ENCODE results near the gene BRINP1.

Gene BRINP1

DNA sequence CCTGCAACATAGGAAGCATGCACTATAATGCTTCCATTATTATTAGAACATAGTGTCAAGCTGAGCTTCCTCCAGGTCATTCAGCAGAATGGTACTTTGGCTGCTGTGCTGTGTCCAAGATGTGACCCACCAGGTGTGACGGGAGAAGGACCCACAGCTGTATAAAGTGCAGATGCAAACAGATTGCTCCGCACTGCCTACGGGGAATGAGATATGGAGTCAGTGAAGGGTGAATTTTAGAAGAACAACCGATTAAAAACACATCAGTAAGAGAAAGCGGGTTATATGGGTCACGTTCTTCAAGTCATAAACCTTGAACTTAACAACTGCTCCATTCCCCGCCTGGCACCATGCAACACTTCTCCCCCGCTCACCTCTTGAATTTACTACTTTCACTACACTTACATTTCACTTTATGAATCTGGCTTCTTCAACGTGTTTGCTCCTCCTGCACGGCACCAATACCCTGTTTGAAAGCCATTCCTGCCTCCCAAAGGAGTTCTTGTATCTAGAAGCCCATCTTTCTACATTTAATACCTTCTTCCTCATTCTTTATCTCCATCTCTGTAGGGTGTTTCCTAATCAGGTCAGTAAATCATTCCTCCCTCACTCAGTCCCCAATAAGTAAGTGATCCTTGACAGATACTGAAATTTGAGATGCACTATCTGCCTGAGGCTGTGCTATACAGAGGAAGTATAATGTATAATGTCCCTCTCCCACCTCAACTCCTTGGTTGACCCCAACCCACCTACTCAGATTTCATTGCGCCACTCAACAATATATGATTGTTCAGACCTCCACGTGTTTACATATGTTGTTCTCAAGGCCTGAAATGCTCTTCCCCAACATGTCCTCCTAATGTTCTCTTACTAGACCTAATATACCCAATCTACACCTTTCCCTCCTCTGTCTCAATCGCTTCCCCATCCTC lies 25.9 kb downstream of the BRINP1 start:
- DNase-seq (ENCODE audit: low read depth in 2 of 3, low spot score in 2 of 3), result no peak

DNA sequence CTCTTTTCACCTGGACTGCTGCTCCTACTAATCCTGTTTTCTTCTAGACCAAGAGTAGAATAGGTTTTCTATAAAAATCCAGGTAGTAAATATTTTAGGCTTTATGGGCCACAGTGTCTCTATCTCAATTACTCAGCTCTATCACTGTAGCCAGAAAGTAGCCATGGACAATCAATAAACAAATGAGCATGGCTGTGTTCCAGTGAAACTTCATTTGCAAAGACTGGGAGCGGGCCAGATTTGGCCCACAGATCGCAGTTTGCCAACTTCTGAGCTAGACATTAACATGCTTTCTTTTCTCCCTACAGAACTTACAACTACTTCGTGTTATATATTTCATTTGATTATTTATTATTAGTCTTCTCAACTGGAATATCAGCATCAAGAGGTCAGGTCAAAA lies 30.2 kb downstream of the BRINP1 start:
- no peak for DNase-seq (ENCODE audit: low read depth in 2 of 3, low spot score in 2 of 3)

- DNase-seq (ENCODE audit: low read depth in 2 of 3, low spot score in 2 of 3), result no peak
Measured at GRCh38 chr9:119337573-119337972, 31.7 kb downstream of the BRINP1 start.

GRCh38 chr9:119334745-119335144 lies 34.5 kb downstream of the BRINP1 start:
- no peak for DNase-seq (ENCODE audit: low read depth in 2 of 3, low spot score in 2 of 3)

- DNase-seq (ENCODE audit: low read depth in 2 of 3, low spot score in 2 of 3), result no peak
Measured at GRCh38 chr9:119333507-119334229, 35.6 kb downstream of the BRINP1 start.

- no peak for DNase-seq (ENCODE audit: low read depth in 2 of 3, low spot score in 2 of 3)
Measured at GRCh38 chr9:119332522-119332921, 36.7 kb downstream of the BRINP1 start.

- DNase-seq (ENCODE audit: low read depth in 2 of 3, low spot score in 2 of 3), result no peak
Measured at GRCh38 chr9:119322184-119322583, 47.1 kb downstream of the BRINP1 start.

DNA sequence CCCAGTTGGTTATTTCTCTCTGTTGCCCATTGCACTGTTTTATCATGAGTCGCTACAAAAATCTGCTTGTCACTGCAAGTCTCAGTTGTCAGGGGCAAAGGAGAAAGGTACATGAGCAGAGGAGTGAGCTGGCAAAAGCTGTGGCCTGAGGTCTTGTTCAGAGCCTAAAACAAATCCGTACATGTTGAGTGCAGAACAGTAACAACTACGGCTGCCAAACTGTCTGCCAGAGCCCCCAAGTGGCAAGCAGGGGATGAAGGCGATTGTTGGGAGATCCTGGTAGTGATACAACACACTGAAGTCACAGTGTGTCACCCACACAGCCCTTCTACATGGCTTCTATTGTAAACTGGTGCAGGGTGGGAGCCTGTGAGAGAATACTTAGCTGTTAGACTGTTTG lies 50.9 kb downstream of the BRINP1 start:
- DNase-seq (ENCODE audit: low read depth in 2 of 3, low spot score in 2 of 3), result no peak

DNA sequence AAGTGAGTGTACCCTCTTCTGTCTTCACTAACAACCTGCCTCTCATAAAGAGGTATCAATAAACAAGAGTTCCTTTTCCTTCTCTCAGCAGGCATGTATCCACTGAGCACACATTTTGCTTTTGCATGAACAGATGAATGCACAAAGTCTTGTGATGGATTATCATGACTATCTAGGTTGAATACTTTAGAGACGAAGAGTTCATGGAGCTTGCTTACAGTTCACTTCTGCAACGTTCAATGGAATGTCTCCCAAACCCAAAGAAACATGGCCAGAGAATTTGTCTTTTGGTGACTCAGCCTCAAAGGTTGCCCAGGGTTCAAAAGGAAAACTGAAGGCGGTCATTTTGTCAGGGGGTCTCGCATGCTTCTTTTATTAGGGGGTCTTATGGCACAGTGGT lies 55.4 kb downstream of the BRINP1 start:
- no peak for DNase-seq (ENCODE audit: low read depth in 2 of 3, low spot score in 2 of 3)

- no peak for DNase-seq (ENCODE audit: low read depth in 2 of 3, low spot score in 2 of 3)
Measured at GRCh38 chr9:119310741-119311140, 58.5 kb downstream of the BRINP1 start.

DNA sequence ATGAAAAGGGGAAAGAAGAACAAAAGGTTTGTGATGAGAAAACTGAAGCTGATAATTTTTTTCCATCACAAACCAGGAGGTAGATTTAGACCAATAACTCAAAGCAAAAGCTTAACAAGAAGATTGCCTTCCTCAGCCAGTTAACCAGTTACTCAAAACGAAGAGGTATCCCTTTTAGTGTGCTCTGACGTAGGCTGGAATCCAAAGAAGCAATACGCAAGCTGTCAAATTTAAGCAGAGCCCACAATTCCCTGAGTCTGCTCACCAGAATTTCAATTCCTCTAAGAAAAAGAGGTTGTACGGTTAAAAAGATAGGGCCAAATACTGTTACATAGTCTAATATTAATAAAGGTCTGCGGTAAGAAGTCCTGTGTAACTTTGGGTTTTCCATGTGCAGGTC lies 61.8 kb downstream of the BRINP1 start:
- no peak for DNase-seq (ENCODE audit: low read depth in 2 of 3, low spot score in 2 of 3)

- DNase-seq (ENCODE audit: low read depth in 2 of 3, low spot score in 2 of 3), result no peak
Measured at GRCh38 chr9:119304555-119304954, 64.7 kb downstream of the BRINP1 start.

DNA sequence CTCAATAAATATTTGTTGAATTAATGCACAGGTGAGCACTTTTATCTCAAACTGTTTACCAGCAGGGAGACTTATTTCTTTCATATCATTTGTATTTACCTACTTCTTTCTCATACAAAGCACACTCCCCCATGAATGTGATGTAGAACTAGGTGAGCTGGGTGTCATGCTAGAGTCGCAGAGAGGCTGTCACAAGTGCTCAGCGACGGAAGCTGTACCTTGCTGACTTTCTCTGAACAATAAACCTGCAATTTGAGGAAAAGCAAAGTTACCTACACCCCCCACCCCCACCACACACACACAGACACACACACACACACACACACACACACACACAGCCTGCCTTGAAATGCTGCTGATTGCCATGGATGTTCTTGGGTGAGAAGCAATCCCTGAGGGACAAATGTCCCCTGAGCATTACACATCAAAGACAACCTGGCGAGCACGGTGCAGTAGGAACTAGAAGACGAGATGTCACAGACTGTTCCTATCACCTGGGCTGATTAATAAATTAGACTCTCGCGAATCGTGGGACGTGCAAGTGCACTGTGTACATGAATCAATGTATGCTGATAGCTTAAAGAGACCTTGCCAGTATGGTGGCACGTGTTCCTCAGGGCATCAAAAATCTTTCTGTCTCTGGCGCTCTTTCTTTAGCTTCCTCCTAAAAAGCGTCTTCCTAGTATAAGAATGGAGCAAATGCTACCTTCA lies 66.1 kb downstream of the BRINP1 start:
- no peak for DNase-seq (ENCODE audit: low read depth in 2 of 3, low spot score in 2 of 3)

DNA sequence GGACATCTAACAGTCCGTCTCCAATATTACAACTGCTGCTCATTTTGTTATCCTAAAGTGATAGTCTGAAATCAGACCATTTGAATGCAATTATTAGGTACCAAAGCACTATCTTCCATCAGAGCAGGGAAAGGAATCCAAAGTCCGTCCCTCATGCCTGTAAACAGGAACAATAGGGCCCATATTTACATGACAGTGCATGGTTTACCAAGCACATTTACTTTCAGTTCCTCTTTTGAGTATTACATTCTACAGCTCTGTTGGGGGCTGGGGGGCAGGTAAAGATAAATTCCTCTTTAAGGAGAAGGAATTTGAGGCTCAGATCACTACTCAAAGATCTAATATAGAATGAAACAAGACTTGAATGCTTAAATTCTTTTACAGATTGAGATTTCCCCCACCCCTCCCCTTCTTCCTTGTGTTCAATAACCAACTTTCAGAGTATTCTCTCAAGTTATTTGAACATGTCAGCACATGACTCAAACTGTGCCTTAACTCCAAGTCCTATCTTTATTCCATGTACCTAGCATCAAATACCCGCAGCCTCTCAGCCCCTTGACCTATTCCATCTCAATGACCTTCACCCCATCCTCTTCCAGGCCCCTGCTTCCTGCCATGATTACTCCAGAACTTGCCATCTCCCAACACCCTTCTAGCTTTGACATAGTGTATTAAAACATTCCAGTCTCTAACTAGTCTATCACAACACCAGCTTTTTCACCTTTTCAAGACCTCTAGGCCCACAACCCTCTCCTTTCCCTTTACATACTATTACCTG lies 71.0 kb downstream of the BRINP1 start:
- DNase-seq (ENCODE audit: low read depth in 2 of 3, low spot score in 2 of 3), result no peak

- no peak for DNase-seq (ENCODE audit: low read depth in 2 of 3, low spot score in 2 of 3)
Measured at GRCh38 chr9:119291554-119291953, 77.7 kb downstream of the BRINP1 start.

- no peak for DNase-seq (ENCODE audit: low read depth in 2 of 3, low spot score in 2 of 3)
Measured at GRCh38 chr9:119289740-119290433, 79.3 kb downstream of the BRINP1 start.

DNA sequence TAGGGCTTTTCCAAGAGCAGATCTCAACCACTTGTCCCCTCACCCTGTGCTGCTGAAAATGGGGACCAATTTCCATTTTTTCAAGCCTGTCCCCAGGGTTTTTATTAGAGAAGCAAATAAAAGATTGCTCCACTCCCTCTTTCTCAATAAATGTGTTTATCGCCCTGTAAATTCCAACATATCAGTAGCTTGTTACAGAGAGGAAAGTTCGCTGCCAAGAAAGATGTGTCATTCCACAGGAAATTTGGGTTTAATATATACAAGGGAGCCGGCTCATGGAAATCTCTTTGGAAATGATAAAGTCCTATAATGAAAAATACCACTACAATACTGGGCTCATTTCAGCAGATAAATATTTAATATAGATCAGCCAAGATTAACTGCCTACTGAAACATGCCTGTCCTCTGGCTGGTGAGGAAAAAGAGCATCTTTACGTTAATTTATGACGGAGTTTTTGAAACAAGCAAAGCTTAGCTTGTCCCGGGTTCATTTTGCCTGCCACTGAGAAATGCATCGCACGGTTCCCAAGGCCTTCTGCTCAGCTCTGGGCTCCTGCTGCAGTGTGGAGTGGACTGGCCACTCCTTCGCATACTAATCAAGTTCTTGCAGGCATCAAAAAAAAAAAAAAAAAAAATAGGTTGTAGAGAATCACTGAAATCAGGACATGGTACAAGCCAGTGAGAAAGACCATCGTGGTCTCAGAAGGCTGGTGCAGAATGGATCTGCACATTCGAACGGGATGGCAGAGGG lies 84.5 kb downstream of the BRINP1 start:
- no peak for DNase-seq (ENCODE audit: low read depth in 2 of 3, low spot score in 2 of 3)

DNA sequence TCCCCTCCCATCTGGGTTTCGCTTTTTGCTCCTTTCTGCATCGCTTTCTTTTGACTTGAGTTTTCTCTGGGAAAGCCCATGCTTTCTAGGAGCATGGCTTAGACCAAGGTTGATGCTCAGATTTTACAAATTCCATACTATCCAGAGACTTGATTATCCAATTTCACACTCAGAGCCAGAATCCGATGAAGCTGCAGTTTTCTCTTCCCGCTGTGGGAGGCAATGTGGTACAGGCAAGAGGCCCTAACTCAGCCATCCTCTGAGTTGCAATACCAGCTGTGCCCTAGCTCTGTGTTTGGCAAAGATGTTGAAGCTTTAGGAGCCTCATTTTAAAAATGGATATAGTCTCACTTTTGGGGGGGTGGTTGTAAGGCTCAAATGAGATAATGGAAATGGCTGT lies 85.1 kb downstream of the BRINP1 start:
- no peak for DNase-seq (ENCODE audit: low read depth in 2 of 3, low spot score in 2 of 3)

GRCh38 chr9:119283078-119283794 lies 86.0 kb downstream of the BRINP1 start:
- no peak for DNase-seq (ENCODE audit: low read depth in 2 of 3, low spot score in 2 of 3)
